Suprapubic skin (tissue), 4 donors: ENCODE data around the gene DIRAS3. TPM values are rescaled to one million over a fixed set of nuclear protein-coding genes. Genes with fewer than 3 reads are reported as not detected.

ENCODE experiments used
- DNase-seq, 2 donors: peaks; one replicate each; pipeline ENCODE4 v3.0.0-alpha.2; 2019; ENCODE audit warnings: low spot score in 2 of 2
- H3K27ac ChIP-seq: fragments of 200-600 bp; sonication (generic); one replicate; pipeline ENCODE4 v1.5.1; 2019
- H3K27me3 ChIP-seq: fragments of 200-600 bp; sonication (generic); one replicate; pipeline ENCODE4 v1.5.1; 2019
- H3K36me3 ChIP-seq: fragments of 200-600 bp; sonication (generic); one replicate; pipeline ENCODE4 v1.5.1; 2019
- H3K4me1 ChIP-seq: fragments of 200-600 bp; sonication (generic); one replicate; pipeline ENCODE4 v1.5.1; 2019
- H3K4me3 ChIP-seq: fragments of 200-600 bp; sonication (generic); one replicate; pipeline ENCODE4 v1.5.1; 2019; ENCODE audit warnings: mild to moderate bottlenecking
- H3K9me3 ChIP-seq: fragments of 200-600 bp; sonication (generic); one replicate; pipeline ENCODE4 v1.5.1; 2019
- CTCF ChIP-seq, 2 donors: fragments of 200-600 bp in 1 of 2; fragments of 450-650 bp in 1 of 2; sonication (generic) in 1 of 2; IDR thresholded peaks; one replicate each; pipeline ENCODE4 v1.5.1; 2016 to 2019; ENCODE audit warnings: antibody characterized with exemption in 2 of 2, mild to moderate bottlenecking in 1 of 2, moderate library complexity in 1 of 2
- EP300 ChIP-seq: sonication (generic); formaldehyde crosslinking; IDR thresholded peaks from one replicate; pipeline ENCODE4 v1.6.1; 2017; ENCODE audit warnings: antibody characterized with exemption
- POLR2A ChIP-seq, 2 donors: fragments of 450-650 bp; IDR thresholded peaks; one replicate each; pipeline ENCODE4 v1.6.1; 2017; ENCODE audit warnings: antibody characterized with exemption in 2 of 2, mild to moderate bottlenecking in 2 of 2, moderate library complexity in 2 of 2
- POLR2AphosphoS5 ChIP-seq, 3 donors: sonication (generic); formaldehyde crosslinking; IDR thresholded peaks; one replicate each; pipeline ENCODE4 v1.6.1; 2017; ENCODE audit warnings: antibody characterized with exemption in 3 of 3
- WGBS: methylation state at CpG from one replicate; pipeline ENCODE4 v1.1.5; 2018; 5-methylcytosine and 5-hydroxymethylcytosine counted together
- total RNA-seq, 4 donors: library from RNA; depleted of rRNA; stranded (reverse); fragments of >200 nt; gene quantifications; one replicate each; pipeline ENCODE4 v1.1.0, GENCODE V29; 2016

The DIRAS3 gene
- total RNA-seq, 4 donors from 2014 or later = 1.4 to 2.3 (median 2.0) TPM

- no peak for DNase-seq
- Histone ChIP-seq H3K27me3 (no peaks in the 10 kb centered on the region), H3K27ac (no peak overlapping the region), H3K9me3 (peaks cover 9% of the 10 kb centered on the region), H3K4me1 (no peaks in the 10 kb centered on the region), H3K4me3 (no peak overlapping the region), H3K36me3 (no peaks in the 10 kb centered on the region)
- TF ChIP-seq CTCF (IDR thresholded peaks at IDR 0.05) (no peak), POLR2AphosphoS5 (IDR thresholded peaks at IDR 0.05) (no peak), POLR2A (IDR thresholded peaks at IDR 0.05) (no peak), EP300 (no peak)
- WGBS = 83% methylated on average over 2 of the region's 3 CpGs
Observed at GRCh38 chr1:68057050-68057449, 6.6 kb upstream of the DIRAS3 start.

- no peak overlapping the region for H3K27ac ChIP-seq
- H3K4me3 ChIP-seq = peak overlapping the region; percentile 38
- no peaks in the 10 kb centered on the region for H3K4me1 ChIP-seq
- TF ChIP-seq CTCF (IDR thresholded peaks at IDR 0.05) (peak in 1 of 2 donors; percentile 18), EP300 (no peak)
- no peaks in the 10 kb centered on the region for H3K27me3 ChIP-seq
- H3K36me3 ChIP-seq = no peaks in the 10 kb centered on the region
- WGBS = 51% methylated on average over 27 of the region's 28 CpGs
- H3K9me3 ChIP-seq = no peaks in the 10 kb centered on the region
- peak in 1 of 2 donors; percentile 63 for DNase-seq
Observed at GRCh38 chr1:68051475-68051874, 1.0 kb upstream of the DIRAS3 start.

- H3K27me3 ChIP-seq = no peaks in the 10 kb centered on the region
- H3K36me3 ChIP-seq = no peaks in the 10 kb centered on the region
- H3K4me1 ChIP-seq = no peaks in the 10 kb centered on the region
- no peak overlapping the region for H3K4me3 ChIP-seq
- no peaks in the 10 kb centered on the region for H3K9me3 ChIP-seq
- DNase-seq = no peak
- no peak overlapping the region for H3K27ac ChIP-seq
- TF ChIP-seq CTCF (IDR thresholded peaks at IDR 0.05) (no peak), EP300 (no peak), POLR2AphosphoS5 (IDR thresholded peaks at IDR 0.05) (no peak), POLR2A (IDR thresholded peaks at IDR 0.05) (no peak)
- 87% methylated on average over 3 of the region's 3 CpGs for WGBS
Observed at GRCh38 chr1:68047659-68048026, 2.8 kb downstream of the DIRAS3 start.

GRCh38 chr1:68046885-68047658, 3.4 kb downstream of the DIRAS3 start:
- H3K27ac ChIP-seq = no peak overlapping the region
- no peak overlapping the region for H3K4me3 ChIP-seq
- H3K4me1 ChIP-seq = no peaks in the 10 kb centered on the region
- no peaks in the 10 kb centered on the region for H3K36me3 ChIP-seq
- WGBS = 69% methylated on average over 34 of the region's 34 CpGs
- no peaks in the 10 kb centered on the region for H3K27me3 ChIP-seq
- no peaks in the 10 kb centered on the region for H3K9me3 ChIP-seq
- TF ChIP-seq POLR2A (IDR thresholded peaks at IDR 0.05) (no peak), POLR2AphosphoS5 (IDR thresholded peaks at IDR 0.05) (no peak), CTCF (IDR thresholded peaks at IDR 0.05) (no peak), EP300 (no peak)
- peak in 1 of 2 donors; percentile 50 for DNase-seq

DNA sequence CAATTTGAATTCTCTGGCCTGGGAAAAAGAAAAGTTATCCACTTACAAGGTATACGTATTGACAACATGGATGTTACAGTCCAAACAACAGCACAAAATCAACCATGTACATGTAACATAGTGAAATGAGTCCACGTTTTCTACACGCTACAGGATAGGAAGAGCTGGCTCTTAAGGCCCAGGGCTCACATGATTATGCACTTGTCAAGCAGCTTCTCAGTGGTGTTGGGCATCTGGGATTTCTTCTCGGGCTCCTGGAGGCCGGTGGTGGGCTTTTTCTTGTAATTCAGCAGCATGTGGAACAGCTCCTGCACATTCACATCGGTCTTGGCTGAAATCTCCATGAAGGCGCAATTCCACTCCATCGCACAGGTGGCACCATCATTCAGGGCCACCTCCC, 4.0 kb downstream of the DIRAS3 start:
- no peaks in the 10 kb centered on the region for H3K9me3 ChIP-seq
- H3K4me1 ChIP-seq = no peaks in the 10 kb centered on the region
- no peak for DNase-seq
- H3K27me3 ChIP-seq = no peaks in the 10 kb centered on the region
- 90% methylated on average over 8 of the region's 8 CpGs for WGBS
- H3K4me3 ChIP-seq = no peak overlapping the region
- TF ChIP-seq POLR2A (IDR thresholded peaks at IDR 0.05) (no peak), CTCF (IDR thresholded peaks at IDR 0.05) (no peak), EP300 (no peak), POLR2AphosphoS5 (IDR thresholded peaks at IDR 0.05) (no peak)
- H3K36me3 ChIP-seq = no peaks in the 10 kb centered on the region
- H3K27ac ChIP-seq = no peak overlapping the region
